ENCODE measurements around the gene MYOCOS. TPM values are rescaled to one million over a fixed set of nuclear protein-coding genes. Genes with fewer than 3 reads are reported as not detected.
"Not testable (repeated sequence)": the region's sequence is repeated elsewhere in the genome, so short reads cannot be mapped to it uniquely, and the experiment has no call there.

The MYOCOS gene
- under 1 TPM; 0.26 to 0.58 (median 0.43) TPM for polyA plus RNA-seq (ENCODE audit: insufficient read length in 4 of 4)

GRCh38 chr1:171622152-171622462 lies at the start of gene MYOCOS:
Gene MYOCOS, plus strand, starts transcription at chr1:171622243. Its CDS starts 1,641 bp downstream, at chr1:171623884.
- DNase-seq (ENCODE audit: low read depth in 4 of 4, low spot score in 3 of 4): no peak

GRCh38 chr1:171576144-171576543 lies 45.9 kb upstream of the MYOCOS start:
- DNase-seq (ENCODE audit: low read depth in 4 of 4, low spot score in 3 of 4): no peak

GRCh38 chr1:171581226-171581625 lies 40.8 kb upstream of the MYOCOS start:
- no peak for DNase-seq (ENCODE audit: low read depth in 4 of 4, low spot score in 3 of 4)

GRCh38 chr1:171581766-171582165 lies 40.3 kb upstream of the MYOCOS start:
- DNase-seq (ENCODE audit: low read depth in 4 of 4, low spot score in 3 of 4): no peak

GRCh38 chr1:171582589-171582988 lies 39.5 kb upstream of the MYOCOS start:
- no peak for DNase-seq (ENCODE audit: low read depth in 4 of 4, low spot score in 3 of 4)

- DNase-seq (ENCODE audit: low read depth in 4 of 4, low spot score in 3 of 4): no peak
These were observed 38.3 kb upstream of the MYOCOS start for GRCh38 chr1:171583591-171584201.

GRCh38 chr1:171585715-171586114 lies 36.3 kb upstream of the MYOCOS start:
- DNase-seq (ENCODE audit: low read depth in 4 of 4, low spot score in 3 of 4): no peak

GRCh38 chr1:171588230-171588629 lies 33.8 kb upstream of the MYOCOS start:
- DNase-seq (ENCODE audit: low read depth in 4 of 4, low spot score in 3 of 4): no peak

GRCh38 chr1:171590022-171590421 lies 32.0 kb upstream of the MYOCOS start:
- DNase-seq (ENCODE audit: low read depth in 4 of 4, low spot score in 3 of 4): no peak

GRCh38 chr1:171595324-171595723 lies 26.7 kb upstream of the MYOCOS start:
- no peak for DNase-seq (ENCODE audit: low read depth in 4 of 4, low spot score in 3 of 4)

- no peak for DNase-seq (ENCODE audit: low read depth in 4 of 4, low spot score in 3 of 4)
These were observed 25.9 kb upstream of the MYOCOS start for GRCh38 chr1:171596119-171596518.

- no peak for DNase-seq (ENCODE audit: low read depth in 4 of 4, low spot score in 3 of 4)
These were observed 25.3 kb upstream of the MYOCOS start for GRCh38 chr1:171596705-171597104.

- DNase-seq (ENCODE audit: low read depth in 4 of 4, low spot score in 3 of 4): no peak
These were observed 24.8 kb upstream of the MYOCOS start for GRCh38 chr1:171597203-171597602.

- DNase-seq (ENCODE audit: low read depth in 4 of 4, low spot score in 3 of 4): not testable (repeated sequence)
These were observed 21.7 kb upstream of the MYOCOS start for GRCh38 chr1:171600310-171600709.

- DNase-seq (ENCODE audit: low read depth in 4 of 4, low spot score in 3 of 4): no peak
These were observed 21.2 kb upstream of the MYOCOS start for GRCh38 chr1:171600862-171601261.

- DNase-seq (ENCODE audit: low read depth in 4 of 4, low spot score in 3 of 4): not testable (repeated sequence)
These were observed 19.0 kb upstream of the MYOCOS start for GRCh38 chr1:171603042-171603441.

GRCh38 chr1:171606402-171606941 lies 15.6 kb upstream of the MYOCOS start:
- no peak for DNase-seq (ENCODE audit: low read depth in 4 of 4, low spot score in 3 of 4)

GRCh38 chr1:171610385-171610784 lies 11.7 kb upstream of the MYOCOS start:
- no peak for DNase-seq (ENCODE audit: low read depth in 4 of 4, low spot score in 3 of 4)

GRCh38 chr1:171611306-171611705 lies 10.7 kb upstream of the MYOCOS start:
- no peak for DNase-seq (ENCODE audit: low read depth in 4 of 4, low spot score in 3 of 4)

GRCh38 chr1:171613282-171613681 lies 8.8 kb upstream of the MYOCOS start:
- no peak for DNase-seq (ENCODE audit: low read depth in 4 of 4, low spot score in 3 of 4)

- not testable (repeated sequence) for DNase-seq (ENCODE audit: low read depth in 4 of 4, low spot score in 3 of 4)
These were observed 6.7 kb upstream of the MYOCOS start for GRCh38 chr1:171615122-171615906.

GRCh38 chr1:171616586-171616985 lies 5.5 kb upstream of the MYOCOS start:
- no peak for DNase-seq (ENCODE audit: low read depth in 4 of 4, low spot score in 3 of 4)

All from right renal pelvis (tissue), 4 donors.